ENCODE measurements around the gene CIDEB.
"Not testable (repeated sequence)": the region's sequence is repeated elsewhere in the genome, so short reads cannot be mapped to it uniquely, and the experiment has no call there.

CIDEB gene, protein sequence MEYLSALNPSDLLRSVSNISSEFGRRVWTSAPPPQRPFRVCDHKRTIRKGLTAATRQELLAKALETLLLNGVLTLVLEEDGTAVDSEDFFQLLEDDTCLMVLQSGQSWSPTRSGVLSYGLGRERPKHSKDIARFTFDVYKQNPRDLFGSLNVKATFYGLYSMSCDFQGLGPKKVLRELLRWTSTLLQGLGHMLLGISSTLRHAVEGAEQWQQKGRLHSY

DNA sequence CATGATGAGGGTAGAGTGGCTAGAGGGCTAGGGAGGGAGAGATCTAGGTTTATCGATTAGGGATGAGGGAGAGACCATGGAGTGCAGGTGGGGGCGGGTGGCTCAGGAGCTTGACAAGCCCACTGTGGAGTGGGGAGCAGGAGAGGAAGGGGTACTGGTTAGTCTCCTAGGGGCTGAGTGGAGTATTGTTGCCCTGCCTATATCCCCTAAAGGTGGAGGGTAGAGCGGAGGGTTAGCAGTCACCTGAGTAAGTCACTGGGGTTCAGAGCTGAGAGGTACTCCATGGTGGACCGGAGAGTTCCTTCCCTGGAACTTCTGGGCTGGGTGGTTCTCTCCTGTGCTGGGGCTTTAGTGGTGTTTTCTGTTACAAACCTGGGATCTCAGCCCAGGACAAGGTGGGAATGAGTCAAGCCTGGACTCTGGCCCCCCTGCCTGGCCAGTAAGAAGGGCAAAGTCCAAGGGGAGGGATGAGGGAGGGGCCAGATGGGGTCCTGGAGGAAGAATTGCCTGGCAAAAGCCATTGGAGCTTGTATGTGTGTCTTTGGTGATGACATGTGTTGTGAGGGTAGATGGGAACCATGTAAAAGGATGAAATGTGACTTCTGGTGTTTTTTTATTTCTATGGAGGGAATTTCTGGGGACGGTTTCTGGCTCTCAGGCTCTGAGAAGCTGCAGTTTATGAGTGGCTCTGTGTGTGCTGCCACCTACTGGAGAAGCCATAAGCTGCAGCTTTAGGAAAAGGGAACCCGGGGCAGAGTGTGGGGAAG is at the start of gene CIDEB:
TSS of gene CIDEB (minus strand) at position 403 of the 767 bp plus-strand sequence. CDS start at position 284, 119 bp downstream.
- peak; percentile 54 for DNase-seq

DNA sequence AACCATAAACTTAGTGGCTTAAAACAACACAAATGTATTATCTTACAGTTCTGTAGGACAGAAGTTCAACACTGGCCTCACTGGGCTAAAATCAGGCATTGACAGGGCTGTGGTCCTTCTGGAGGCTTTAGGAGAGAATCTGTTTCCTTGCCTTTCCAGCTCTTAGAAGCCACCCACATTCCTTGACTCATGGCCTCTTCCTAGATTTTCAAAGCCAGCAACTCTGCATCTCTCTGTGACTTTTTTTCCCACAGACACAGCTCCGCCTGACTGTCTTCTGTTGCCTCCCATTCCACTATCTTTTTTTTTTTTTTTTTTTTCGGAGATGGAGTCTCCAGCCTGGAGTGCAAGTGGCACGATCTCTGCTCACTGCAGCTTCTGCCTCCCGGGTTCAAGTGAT is 48.4 kb upstream of the CIDEB start:
- DNase-seq, result no peak

DNA sequence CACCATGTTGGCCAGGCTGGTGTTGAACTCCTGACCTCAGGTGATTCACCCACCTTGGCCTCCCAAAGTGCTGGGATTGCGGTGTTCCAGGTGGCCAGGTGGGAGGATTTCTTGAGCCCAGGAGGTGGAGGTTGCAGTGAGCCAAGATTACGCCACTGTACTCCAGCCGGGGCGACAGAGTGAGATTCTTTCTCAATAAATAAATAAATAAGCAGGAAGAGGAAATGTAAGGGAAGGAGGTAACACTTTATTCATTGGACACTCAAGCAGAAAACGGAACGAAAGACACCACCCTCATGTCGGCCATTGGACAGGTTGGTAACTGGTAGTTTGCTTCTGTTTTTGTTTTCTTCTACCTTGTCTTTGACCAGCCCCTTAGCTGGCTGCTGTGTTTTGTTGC is 47.2 kb upstream of the CIDEB start:
- DNase-seq, result no peak

DNA sequence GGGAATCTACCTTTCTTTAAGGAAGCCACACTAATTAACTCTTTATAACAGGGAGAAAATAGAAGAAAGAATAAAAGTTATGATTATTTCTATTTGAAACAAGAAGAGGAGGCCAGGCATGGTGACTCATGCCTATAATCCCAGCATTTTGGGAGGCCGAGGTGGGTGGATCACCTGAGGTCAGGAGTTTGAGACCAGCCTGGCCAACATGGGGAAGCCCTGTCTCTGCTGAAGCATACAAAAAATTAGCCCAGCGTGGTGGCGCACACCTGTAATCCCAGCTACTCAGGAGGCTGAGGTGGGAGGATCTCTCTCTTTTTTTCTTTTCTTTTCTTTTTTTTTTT is 46.7 kb upstream of the CIDEB start:
- DNase-seq, result not testable (repeated sequence)

DNA sequence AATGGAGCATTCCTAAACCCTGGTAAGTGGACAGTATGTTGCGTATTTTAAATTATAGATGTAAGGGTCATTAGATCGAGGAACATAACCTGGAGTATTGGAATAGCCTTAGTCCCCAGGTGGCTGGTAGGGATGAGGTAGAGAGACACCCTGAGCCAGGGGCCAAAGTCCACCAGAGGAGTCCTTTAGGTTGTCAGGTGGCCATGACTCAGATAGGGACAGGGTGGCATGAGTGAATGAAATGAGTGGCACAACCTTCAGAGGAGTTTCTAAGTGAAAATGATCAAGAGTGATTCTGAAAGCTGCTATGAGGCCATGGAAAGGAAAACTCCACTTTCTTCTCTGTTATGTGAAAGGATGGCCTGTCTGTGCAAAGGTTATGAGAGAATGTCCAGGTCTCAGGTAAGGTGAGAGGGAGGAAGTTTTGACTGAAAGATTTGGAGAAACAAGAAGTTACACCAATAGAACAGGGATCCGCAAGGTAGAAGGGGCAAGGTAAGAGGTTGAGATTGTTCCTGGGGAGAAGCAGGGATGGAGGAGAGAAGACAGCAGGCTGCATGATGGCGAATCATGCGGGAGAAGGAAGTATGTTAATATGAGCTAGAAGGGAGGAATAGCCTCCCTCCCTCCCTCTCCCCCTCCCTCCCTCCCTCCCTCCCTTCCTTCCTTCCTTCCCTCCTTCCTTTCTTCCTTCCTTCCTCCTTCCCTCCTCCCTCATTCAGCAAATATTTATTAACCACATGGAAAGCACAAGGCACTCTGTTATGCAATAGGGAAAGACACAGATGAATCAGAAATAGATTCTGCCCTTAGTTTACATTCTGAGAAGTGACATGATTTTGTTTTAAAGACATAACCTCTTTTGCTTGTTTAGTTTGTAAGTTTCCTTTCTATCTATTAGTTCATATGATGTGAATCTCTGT is 46.0 kb upstream of the CIDEB start:
- DNase-seq, result no peak

DNA sequence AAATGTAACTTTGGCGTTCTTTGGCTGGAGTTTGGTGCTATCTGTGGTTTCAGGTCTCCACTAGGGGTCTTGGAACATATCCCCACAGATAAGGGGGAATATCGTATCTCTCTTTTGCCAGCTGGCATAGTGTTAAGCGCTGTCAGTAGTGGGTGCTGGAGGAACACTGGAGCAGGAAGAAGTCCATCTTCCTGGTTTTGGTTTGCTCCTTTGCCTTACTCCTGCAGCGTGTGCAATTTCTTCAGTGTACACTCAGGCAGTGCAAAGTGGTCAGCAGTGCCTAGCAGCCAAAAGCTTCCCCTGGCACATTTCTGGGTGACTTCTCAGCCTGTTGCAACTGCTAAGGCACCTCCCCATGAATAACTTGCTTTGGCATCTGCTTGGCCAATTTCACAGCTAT is 43.7 kb upstream of the CIDEB start:
- no peak for DNase-seq

DNA sequence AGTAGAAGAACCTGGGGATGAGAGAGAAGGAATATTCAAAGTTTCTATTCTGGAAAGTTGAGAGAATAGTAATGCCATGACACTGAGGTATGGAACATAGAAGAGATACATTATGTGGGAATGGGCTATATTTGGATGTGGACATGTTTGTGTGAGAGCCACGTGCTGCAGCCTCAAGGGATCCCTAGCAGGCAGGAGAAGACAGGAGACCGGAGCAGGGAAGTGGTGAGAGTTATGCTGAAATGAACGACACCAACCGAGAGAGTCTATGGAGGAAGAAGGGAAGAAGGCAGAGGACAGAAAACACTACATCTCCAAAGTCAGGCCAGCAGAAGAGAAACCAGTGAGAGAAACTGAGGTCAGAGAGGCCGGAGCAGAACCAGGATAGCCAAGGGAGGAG is 42.0 kb upstream of the CIDEB start:
- no peak for DNase-seq

DNA sequence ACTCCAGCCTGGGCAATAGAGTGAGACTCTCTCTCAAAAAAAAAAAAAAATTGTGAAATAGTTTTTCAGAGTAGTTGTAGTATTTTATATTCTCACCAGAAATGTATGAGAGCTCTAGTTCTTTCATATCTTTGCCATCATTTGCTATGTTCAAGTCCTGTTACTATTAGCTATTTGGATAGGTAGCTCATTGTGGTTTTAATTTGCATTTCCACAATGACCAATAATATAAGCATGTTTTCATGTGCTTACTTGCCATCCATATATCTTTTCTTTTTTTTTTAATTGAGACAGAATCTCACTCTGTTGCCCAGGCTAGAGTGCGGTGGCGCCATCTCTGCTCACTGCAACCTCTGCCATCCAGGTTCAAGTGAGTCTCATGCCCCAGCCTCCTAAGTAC is 40.4 kb upstream of the CIDEB start:
- DNase-seq, result no peak

DNA sequence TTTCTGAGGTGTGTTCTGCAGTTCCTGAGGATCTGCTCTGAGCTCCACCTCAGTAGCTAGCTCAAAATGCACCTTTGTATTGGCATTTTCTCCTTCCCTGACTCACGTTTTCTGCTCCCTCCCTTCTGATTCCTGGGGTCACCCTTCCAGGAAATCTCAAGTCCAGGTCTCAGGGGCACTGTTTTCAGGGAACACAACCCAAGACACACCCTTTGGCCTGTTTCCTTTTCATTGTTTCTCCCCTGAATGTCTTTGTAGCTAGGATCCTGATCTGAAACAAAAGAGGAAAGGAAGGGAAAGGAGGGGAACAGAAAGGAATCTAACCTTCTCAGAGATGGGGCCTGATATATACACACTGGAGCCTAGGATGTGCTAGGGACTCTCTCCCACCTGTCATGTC is 39.4 kb upstream of the CIDEB start:
- no peak for DNase-seq

DNA sequence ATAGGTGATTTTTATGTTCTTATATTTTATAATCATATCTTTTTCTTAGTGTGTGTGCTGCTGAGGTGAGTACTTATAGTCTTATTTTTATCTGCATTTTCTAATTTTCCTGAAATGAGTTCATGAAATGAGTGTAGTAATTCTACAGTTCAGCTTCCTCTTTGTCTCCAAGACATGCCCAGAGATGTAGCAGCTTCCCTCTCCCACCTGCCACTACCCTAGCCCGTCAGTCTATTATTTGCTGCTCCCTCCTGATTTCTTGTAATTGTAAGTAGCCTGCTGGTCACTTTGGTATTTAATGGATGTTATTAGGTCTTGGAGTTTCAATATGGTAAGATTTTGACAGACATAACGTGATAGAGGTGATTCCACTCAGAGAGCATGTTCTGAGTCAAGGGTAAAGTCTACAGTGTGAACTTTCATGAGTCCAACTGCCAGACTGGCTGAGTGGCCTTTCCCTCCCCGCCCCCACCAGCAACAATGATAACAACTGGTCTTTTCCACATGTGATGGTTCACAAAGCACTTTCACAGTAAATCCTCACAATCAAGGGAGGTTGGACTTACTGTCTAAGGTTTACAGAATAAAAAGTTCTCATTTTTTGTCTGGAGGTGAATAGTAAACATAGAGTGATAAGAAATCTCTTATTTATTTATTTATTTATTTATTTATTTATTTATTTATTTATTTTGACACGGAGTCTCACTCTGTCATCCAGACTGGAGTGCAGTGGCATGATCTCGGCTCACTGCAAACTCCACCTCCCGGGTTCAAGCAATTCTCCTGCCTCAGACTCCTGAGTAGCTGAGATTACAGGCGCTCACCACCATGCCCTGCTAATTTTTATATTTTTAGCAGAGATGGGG is 36.3 kb upstream of the CIDEB start:
- no peak for DNase-seq

DNA sequence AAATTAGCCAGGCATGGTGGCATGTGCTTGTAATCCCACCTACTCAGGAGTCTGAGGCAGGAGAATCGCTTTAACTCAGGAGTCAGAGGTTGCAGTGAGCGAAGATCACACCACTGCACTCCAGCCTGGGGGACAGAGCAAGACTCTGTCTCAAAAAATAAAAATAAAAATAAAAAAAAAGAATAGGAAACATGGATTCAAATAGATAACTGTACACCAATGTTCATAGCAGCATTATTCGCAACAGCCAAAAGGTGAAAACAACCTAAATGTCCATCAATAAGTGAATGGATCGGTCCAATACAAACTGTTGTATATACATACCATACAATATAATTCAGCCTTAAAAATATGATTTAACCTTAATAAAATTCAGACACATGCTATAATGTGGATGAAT is 35.1 kb upstream of the CIDEB start:
- DNase-seq, result no peak

DNA sequence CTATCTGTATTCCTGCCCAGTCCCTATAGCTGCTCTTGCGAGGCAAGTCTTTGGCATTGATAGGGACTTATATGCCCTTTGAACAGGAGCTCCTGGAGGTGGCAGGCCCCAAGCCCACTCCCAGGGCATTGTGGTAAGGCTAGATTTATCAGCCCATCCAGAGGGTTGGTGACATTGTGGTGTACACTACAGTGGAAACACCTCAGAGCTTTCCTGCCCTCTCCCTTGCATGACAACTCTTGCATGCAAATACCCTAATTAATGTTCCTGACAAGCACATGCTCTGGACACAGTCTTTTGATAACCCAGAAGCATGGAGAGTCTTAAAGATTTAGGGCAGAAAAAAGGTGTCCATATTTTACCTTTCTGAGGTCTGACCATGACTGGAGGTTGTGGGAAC is 32.8 kb upstream of the CIDEB start:
- no peak for DNase-seq

DNA sequence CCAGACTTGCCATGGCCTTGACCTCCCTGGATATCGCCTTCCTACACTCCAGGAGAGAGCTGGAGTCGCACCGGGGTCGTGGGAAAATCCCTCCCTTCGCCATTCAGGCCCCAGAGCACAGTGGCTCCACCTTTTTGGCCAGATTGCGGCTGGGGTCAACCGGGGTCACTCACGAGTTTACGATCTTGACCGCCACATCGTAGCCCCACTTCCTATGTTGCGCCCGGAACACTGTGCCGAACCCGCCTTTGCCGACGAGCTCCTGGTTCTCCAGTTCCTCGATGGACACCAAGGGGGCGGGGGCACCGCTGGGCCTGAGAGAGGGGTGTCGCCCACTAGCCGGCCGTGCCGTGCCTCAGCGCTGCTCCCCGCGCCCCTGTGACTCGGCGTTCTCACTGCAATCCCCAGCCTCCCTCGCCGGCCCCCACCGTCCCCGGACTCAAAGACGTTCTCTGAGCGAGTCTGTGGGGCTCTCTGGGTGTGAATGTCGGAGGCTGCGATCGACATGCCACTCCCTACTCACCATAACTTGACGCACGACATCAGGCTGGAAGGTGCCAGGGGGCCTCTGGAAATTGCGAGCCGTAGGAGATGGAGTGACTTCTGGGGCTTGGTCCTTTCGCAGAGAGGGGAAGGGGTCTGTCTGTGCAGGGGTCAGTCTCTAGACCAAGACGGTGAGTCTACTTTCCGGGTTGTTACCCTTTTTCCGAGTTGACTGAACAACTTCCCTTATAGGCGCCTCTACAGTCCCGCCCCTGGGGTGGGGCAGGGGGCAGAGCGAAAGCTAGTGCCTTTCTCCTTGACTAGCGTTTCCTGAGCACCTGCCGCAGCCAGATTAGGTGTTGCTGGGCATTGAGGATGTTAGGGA is 31.7 kb upstream of the CIDEB start, which contains the start of gene RIPK3:
TSS of gene RIPK3 (minus strand) at position 708 of the 868 bp plus-strand sequence. CDS start at position 543, 165 bp downstream.
- peak; percentile 73 for DNase-seq

DNA sequence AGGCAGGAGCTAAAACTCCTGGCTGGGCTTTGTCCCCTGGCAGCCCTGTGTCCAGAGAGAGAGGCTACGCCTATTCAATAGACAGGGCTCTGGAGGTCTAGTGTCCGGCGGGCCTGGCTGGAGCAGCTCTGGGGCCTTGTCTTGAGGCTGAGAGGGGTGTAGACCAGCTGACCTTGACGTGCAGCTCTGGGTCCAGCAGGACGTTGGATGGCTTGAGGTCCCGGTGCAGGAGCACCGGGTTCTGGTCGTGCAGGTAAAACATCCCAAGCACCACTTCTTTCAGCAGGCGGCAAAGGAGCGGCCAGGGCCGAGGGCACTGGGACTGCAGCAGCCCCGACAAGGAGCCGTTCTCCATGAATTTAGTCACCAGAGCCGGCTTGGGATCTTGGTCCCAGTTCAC is 31.1 kb upstream of the CIDEB start:
- no peak for DNase-seq

DNA sequence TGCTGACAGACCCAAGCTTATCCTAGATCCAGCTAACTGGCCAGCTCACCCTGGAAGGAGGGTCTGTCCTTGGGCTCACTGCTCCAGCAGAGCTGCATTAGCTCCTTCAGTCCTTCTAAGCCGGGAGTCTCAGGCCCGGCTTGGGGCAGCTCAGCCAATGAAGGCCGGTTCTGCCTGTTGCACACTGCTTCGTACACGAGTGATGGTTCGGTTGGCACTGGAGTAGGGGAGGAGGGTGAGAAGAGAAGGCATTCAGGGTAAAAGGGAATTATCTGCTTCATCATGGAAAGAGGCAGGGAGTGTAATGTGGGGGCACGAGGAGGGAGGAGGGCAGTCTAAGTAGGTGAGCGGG is 30.0 kb upstream of the CIDEB start:
- no peak for DNase-seq

DNA sequence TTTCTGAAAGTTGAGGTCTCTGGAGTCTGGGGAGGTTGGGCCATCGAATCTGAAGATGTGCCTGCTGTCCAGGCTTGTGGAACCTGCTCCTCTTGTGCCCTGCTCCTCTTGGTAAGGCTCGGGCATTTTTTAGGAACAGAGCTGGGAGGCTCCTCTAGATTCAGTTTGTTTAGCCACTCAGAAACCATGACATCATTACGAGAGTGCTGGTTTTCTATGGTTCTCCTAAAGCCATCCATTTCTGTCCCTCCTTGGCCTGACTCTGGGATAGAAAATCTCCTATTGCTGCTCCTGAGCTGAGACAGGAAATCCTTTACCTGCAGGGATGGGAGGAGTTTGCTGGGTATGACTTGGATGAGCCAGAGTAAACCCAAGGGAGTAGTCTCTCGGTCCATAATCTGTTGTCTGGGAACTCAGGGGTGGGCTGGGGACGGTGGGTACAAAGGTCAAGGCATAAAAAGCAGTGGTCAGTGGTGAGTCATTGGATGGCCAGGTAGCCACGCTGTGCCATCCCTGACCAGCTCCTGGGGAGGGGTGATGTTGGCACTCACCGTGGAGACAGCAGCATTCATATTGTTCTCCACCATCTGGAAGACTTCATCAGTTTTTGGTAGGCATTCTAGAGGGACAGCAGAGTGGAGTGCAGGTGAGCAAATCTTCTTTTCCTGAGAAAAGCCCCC is 29.5 kb upstream of the CIDEB start:
- no peak for DNase-seq

DNA sequence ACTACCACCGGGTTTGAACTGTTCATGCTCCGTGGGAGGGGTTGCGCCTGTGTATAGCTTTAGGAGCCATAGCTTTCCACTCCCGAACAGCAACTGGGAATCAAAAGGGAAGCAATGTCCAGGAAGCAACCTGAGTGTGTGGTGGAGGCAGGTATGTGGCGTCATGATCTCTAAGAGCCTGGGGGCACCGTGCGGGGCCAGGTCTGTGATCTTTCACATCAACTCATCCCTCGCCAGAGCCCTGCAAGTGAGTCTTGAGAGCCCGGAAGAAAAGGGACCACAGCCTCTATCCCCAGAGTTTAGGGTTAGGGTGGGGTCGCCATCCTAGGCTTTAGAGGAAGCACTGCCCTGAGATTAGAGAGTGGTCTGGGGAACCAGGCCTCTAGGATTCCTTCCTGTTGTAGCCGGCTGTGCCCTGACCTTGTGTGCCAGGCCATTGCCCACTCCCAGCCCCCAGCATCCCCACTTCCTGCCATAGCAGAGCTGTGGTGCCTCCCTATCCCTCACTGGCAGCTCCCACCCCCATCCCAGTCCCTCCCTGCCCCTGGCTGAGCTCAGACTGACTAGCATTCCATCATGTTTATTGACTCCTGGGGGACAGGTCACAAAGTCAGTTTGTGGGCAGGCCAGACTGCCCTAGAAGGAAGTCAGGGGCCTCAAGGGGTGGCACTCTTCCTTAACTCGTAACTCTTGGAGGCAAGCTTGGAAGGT is 27.8 kb upstream of the CIDEB start:
- no peak for DNase-seq

DNA sequence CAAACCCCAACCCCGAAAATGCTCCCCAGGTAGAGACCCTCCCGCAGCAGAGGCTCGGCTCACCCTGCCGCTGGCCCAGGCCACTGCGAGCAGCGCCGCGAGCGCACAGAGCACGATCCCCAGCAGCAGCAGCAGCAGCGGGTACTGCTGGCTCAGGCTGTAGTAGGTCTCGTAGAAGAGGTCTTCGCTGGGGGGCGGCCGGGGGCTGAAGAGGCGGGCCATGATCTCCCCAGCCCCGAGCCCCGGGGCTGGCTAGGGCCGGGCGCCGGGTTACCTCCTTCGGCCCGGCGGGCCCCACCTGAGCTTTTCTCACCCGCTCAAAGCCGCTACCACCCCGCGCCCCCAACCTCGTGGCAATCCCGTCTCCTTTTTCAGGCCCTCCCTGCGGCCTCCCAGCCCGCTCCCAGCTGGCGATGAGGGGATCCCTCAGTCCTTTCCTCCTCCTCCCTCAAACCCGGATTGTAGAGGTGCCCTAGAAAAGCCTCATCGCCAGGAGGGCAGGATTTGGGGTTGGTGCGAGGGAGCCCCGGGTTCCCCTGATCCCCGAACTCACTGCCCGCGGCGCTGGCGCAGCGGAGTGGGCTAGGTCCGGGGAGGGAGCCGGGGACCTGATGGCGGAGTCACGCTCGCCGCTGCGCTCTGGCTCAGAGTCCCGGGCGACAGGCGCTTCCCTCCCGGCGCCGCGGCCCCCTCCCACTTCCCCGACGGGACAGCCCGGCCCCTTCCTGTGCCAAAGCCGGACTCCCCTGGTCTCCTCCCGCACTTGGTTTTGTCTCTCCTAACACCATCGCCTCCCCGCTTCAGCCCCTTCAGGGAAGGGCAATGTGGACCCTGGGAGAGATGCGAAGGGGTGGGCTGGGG is 26.9 kb upstream of the CIDEB start, which contains the start of gene ADCY4:
TSS of gene ADCY4 (minus strand) at position 641 of the 861 bp plus-strand sequence. CDS start at position 222, 419 bp downstream.
- peak; percentile 34 for DNase-seq
